Activated CD4-positive, alpha-beta T cell treated with anti-CD3 and anti-CD28 coated beads for 1 hour (primary cell): ENCODE results near the gene TAS2R42.

Experiments used
- DNase-seq: peaks from one replicate; pipeline ENCODE4 v3.0.0-alpha.2; 2020

TAS2R42 gene

DNA sequence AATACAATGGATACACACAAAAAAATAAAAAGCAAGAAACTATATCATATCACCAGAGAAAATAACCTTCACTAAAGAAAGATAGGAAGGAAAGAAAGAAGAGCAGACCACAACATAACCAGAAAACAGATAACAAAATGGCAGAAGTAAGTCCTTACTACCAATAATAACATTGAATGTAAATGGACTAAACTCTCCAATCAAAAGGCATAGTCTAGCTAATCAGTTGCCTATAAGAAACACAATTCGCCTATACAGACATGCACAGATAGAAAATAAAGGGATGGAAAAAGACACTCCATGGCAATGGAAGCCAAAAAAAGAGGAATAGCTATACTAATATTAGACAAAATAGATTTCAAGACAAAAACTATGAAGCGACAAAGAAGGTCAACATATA, 43.4 kb downstream of the TAS2R42 start:
- DNase-seq: no peak

DNA sequence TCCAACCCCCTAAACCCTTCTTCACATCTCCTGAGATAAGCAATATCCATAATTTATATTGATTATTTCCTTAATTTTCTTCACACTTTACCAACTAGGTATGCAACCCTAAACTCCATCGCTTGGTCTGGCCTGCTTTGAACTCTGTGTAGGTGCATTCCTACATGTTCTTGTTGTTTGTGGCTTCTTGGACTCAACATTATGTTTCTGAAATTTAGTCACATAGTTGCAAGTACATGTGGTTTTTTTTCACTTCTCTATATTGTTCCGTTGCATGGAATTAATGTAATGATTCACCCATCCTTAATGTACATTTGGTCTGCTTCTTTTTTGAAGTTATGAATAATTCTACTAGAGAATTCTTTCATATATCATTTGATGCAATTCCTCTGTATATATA, 50.7 kb downstream of the TAS2R42 start:
- DNase-seq: no peak
